DOHH2 (cell line): ENCODE results near the gene GFER.

Experiments
- CTCF ChIP-seq: fragments of 200-600 bp; sonication (generic); IDR thresholded peaks from one replicate; pipeline ENCODE4 v1.5.1; 2014; ENCODE audit warnings: antibody characterized with exemption, mild to moderate bottlenecking, low read depth, low read length; ENCODE audit not compliant: poor library complexity, severe bottlenecking
- EZH2phosphoT487 ChIP-seq: fragments of 200-600 bp; sonication (generic); IDR thresholded peaks from 2 replicates; pipeline ENCODE4 v1.6.1; 2017; ENCODE audit warnings: borderline replicate concordance, mild to moderate bottlenecking, antibody characterized with exemption, low read length, moderate library complexity, mixed read lengths

- TF ChIP-seq CTCF (no peak), EZH2phosphoT487 (no peak)
These were observed 24.7 kb downstream of the GFER start for GRCh38 chr16:2008631-2009163.
